Epithelial cell of proximal tubule (primary cell): Measurements from ENCODE around the gene PWWP2B. TPM values are rescaled to one million over a fixed set of nuclear protein-coding genes. Genes with fewer than 3 reads are reported as not detected.

Experiments
- DNase-seq: peaks from one replicate; pipeline ENCODE4 v3.0.0-alpha.2; 2011; ENCODE audit warnings: low read depth
- H3K4me3 ChIP-seq: 2 replicates; pipeline ENCODE4 v1.5.1; 2011; ENCODE audit warnings: low read depth, mild to moderate bottlenecking, low read length
- total RNA-seq: library from RNA; depleted of rRNA; stranded (reverse); fragments of >200 nt; gene quantifications from 2 replicates; pipeline ENCODE4 v1.2.3, GENCODE V29; 2015
- TF ChIP-seq, protein P1 (sequence below): conservative IDR thresholded peaks from 2 replicates; pipeline ENCODE4 v1.5.1; 2012; ENCODE audit warnings: low read depth, mild to moderate bottlenecking, low read length

PWWP2B gene
- total RNA-seq, 1 donor from 2014 or later, result 11.0 TPM

DNA sequence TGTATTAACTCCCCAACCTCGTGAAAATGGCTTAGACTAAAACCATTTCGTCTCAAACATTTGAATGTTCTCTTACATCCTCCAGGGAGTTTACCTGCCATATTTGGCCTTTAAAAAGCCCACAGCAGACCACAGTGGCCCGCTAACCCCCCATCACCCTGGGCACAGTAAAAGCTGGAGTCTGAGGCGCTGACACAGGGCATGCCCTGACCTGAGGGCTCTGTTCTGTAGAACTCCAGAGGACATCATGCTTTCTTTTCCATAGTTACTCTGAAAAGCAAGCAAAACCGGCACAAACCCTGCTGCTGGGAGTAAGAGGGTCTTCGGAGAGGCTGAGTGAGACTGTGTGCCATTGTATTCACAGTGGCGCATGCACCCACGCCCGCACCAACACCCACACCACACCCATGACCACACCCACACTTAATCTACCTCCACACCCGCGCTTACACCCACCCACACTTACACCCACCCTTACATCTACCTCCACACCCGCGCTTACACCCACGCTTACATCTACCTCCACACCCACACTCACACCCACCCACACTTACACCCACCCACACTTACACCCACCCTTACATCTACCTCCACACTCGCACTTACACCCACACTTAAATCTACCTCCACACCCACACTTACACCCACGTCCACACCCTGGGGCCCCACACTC lies 32.9 kb upstream of the PWWP2B start:
- H3K4me3 ChIP-seq, result no peak overlapping the region
- TF ChIP-seq, protein P1, sequence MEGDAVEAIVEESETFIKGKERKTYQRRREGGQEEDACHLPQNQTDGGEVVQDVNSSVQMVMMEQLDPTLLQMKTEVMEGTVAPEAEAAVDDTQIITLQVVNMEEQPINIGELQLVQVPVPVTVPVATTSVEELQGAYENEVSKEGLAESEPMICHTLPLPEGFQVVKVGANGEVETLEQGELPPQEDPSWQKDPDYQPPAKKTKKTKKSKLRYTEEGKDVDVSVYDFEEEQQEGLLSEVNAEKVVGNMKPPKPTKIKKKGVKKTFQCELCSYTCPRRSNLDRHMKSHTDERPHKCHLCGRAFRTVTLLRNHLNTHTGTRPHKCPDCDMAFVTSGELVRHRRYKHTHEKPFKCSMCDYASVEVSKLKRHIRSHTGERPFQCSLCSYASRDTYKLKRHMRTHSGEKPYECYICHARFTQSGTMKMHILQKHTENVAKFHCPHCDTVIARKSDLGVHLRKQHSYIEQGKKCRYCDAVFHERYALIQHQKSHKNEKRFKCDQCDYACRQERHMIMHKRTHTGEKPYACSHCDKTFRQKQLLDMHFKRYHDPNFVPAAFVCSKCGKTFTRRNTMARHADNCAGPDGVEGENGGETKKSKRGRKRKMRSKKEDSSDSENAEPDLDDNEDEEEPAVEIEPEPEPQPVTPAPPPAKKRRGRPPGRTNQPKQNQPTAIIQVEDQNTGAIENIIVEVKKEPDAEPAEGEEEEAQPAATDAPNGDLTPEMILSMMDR, result no peak
- DNase-seq, result no peak

DNA sequence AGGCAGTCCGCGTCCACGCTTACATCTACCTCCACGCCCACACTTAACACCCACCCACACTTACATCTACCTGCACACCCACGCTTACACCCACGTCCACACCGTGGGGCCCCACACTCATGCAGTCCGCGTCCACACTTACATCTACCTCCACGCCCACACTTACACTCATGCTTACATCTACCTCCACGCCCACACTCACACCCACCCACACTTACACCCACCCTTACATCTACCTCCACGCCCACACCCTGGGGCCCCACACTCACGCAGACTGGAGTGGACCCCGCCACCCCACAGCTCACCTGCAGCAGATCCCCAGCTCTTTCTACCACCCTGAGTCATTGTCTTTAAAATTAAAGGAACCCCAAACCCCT lies 32.4 kb upstream of the PWWP2B start:
- H3K4me3 ChIP-seq, result no peak overlapping the region
- TF ChIP-seq, protein P1, result no peak
- no peak for DNase-seq

DNA sequence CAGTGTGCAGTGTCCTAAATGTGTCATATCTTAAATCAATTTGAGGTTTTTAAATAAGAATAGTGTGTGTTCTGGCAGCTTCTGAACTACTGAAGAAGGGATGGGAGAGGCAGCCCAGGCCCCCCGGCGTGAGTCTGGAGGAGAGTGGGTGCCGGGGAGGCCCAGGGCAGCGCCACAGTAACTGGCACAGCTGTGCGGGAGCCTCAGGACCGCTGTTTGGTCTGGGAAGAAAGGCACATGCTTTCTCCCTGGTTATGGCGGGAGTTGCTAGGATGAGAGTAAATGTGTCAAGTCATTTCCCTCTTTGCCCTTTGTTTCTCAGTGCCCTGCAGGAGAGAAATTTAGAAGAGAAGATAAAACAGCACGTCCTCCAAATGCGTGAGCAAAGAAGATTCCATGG lies 31.9 kb upstream of the PWWP2B start:
- no peak overlapping the region for H3K4me3 ChIP-seq
- TF ChIP-seq, protein P1, result no peak
- no peak for DNase-seq

DNA sequence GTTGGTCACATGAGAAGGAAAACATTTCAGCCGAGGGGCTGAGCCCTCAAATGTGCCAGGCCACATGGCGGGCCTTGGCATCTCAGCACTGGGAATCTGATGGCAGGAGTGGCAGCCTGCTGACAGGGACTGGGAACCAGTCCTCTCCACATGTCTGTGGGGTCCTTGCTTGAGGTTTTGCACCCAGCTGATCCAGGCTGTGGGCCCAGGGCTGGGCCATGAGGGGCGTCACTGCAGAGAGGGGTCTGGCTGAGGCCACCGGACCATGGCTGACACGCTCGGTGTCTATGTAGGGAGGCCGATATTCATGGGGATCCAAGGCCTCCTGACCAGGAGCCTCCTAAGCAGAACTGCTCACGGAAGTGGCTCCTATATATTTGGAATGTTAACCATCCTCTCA lies 31.0 kb upstream of the PWWP2B start:
- TF ChIP-seq, protein P1, result no peak
- H3K4me3 ChIP-seq, result no peak overlapping the region
- no peak for DNase-seq

DNA sequence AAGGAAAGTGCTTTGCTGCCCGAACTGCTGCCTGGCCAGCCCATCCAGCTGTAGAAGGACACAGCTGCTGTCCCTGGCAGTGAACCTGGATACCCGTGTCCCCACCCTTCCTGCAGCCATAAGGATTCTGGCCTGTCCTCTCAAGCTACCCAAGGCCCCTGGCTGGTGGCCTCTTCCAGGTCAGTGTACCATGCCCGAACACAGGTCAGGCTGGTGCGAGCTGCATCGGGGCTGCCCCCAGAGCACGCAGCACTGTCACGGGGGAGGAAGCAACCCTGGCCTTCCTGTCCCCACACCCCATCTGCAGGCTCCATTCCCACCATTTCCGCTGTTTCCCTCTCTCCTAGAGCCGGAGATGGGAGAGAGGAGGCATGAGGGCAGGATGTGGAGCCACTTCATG lies 30.5 kb upstream of the PWWP2B start:
- TF ChIP-seq, protein P1, result no peak
- no peak for DNase-seq
- no peak overlapping the region for H3K4me3 ChIP-seq

DNA sequence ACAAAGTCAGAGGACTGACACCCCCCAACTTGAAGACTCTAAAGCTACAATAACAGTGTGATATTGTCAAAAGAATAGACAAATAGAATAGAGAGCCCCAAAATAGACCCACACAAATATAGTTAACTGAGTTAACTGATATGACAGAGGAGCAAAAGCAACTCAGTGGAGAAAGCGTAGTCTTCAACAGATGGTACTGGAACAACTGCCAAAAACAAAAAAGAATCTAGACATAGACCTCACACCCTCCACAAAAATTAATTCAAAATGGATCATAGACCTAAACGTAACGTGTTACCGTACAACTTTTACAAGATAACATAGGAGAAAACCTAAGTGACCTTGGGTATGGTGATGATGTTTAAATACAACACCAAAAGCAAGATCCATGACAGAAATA lies 28.6 kb upstream of the PWWP2B start:
- no peak for DNase-seq
- H3K4me3 ChIP-seq, result no peak overlapping the region
- TF ChIP-seq, protein P1, result no peak
